Osteoblast (primary cell): ENCODE results near the gene DAPP1. TPM values are rescaled to one million over a fixed set of nuclear protein-coding genes. Genes with fewer than 3 reads are reported as not detected.

Experiments used
- DNase-seq: peaks from one replicate; pipeline ENCODE4 v3.0.0; 2011; ENCODE audit warnings: low spot score, mixed read lengths; ENCODE audit not compliant: insufficient read length; ENCODE audit errors: missing footprints
- H2AFZ ChIP-seq: 2 replicates; pipeline ENCODE4 v1.6.0; 2011; ENCODE audit warnings: mild to moderate bottlenecking, low read length
- H3K27ac ChIP-seq: 2 replicates; pipeline ENCODE4 v1.5.1; 2011; ENCODE audit warnings: mild to moderate bottlenecking, low read depth, low read length, moderate library complexity
- H3K27me3 ChIP-seq: 2 replicates; pipeline ENCODE4 v1.6.0; 2012; ENCODE audit warnings: mild to moderate bottlenecking, control low read depth, inconsistent platforms, low read length, moderate library complexity; ENCODE audit not compliant: insufficient read depth
- H3K36me3 ChIP-seq: 2 replicates; pipeline ENCODE4 v1.5.1; 2011; ENCODE audit warnings: mild to moderate bottlenecking, low read length, control low read depth, moderate library complexity; ENCODE audit not compliant: insufficient read depth
- H3K4me1 ChIP-seq: 2 replicates; pipeline ENCODE4 v1.5.1; 2011; ENCODE audit warnings: mild to moderate bottlenecking, low read length, control low read depth, moderate library complexity; ENCODE audit not compliant: insufficient read depth
- H3K4me2 ChIP-seq: 2 replicates; pipeline ENCODE4 v1.6.0; 2011; ENCODE audit warnings: mild to moderate bottlenecking, low read length; ENCODE audit not compliant: insufficient read depth
- H3K4me3 ChIP-seq: fragments of 200-600 bp; sonication (generic); 3 replicates; pipeline ENCODE4 v1.5.1; 2012; ENCODE audit warnings: mild to moderate bottlenecking, low read length, inconsistent platforms; ENCODE audit not compliant: insufficient read depth
- H3K79me2 ChIP-seq: 2 replicates; pipeline ENCODE4 v1.6.0; 2012; ENCODE audit warnings: mild to moderate bottlenecking, low read length, control low read depth, inconsistent platforms; ENCODE audit not compliant: insufficient read depth
- H3K9me3 ChIP-seq: 2 replicates; pipeline ENCODE4 v1.5.1; 2011; ENCODE audit warnings: low read depth, low read length, control low read depth
- H4K20me1 ChIP-seq: 2 replicates; pipeline ENCODE4 v1.6.0; 2012; ENCODE audit warnings: mild to moderate bottlenecking, low read length, control low read depth; ENCODE audit not compliant: insufficient read depth
- CTCF ChIP-seq: IDR thresholded peaks from 2 replicates; pipeline ENCODE4 v1.5.1; 2011; ENCODE audit warnings: mild to moderate bottlenecking, low read depth, low read length, moderate library complexity; ENCODE audit errors: extremely low read depth
- total RNA-seq: library from RNA; depleted of rRNA; stranded (reverse); fragments of >200 nt; gene quantifications from 2 replicates; pipeline ENCODE4 v1.2.3, GENCODE V29; 2012

The DAPP1 gene
- total RNA-seq, 1 donor = not detected

GRCh38 chr4:99853999-99854398 lies 37.4 kb downstream of the DAPP1 start:
- TF ChIP-seq CTCF = no peak

GRCh38 chr4:99855678-99856077 lies 39.1 kb downstream of the DAPP1 start:
- Histone ChIP-seq H2AFZ (no peak overlapping the region), H3K4me3 (no peak overlapping the region), H3K4me2 (peak overlapping the region; percentile 2), H3K27me3 (no peaks in the 10 kb centered on the region), H4K20me1 (no peaks in the 10 kb centered on the region), H3K9me3 (no peaks in the 10 kb centered on the region), H3K27ac (no peak overlapping the region), H3K4me1 (no peaks in the 10 kb centered on the region), H3K36me3 (no peaks in the 10 kb centered on the region), H3K79me2 (no peaks in the 10 kb centered on the region)
- no peak for DNase-seq
- TF ChIP-seq CTCF = no peak

More at GRCh38 chr4:99853999-99854398, 37.4 kb downstream of the DAPP1 start:
- Histone ChIP-seq H3K27me3 (no peaks in the 10 kb centered on the region), H4K20me1 (no peaks in the 10 kb centered on the region), H3K4me3 (no peak overlapping the region), H3K4me2 (no peak overlapping the region), H3K4me1 (no peaks in the 10 kb centered on the region), H3K79me2 (no peaks in the 10 kb centered on the region), H2AFZ (no peak overlapping the region), H3K27ac (no peak overlapping the region), H3K36me3 (no peaks in the 10 kb centered on the region), H3K9me3 (no peaks in the 10 kb centered on the region)
- DNase-seq = no peak

- H3K27ac ChIP-seq = no peak overlapping the region
- H4K20me1 ChIP-seq = no peaks in the 10 kb centered on the region
- H3K79me2 ChIP-seq = no peaks in the 10 kb centered on the region
- no peak for TF ChIP-seq CTCF
- DNase-seq = no peak
- no peak overlapping the region for H2AFZ ChIP-seq
- H3K4me2 ChIP-seq = no peak overlapping the region
- H3K36me3 ChIP-seq = no peaks in the 10 kb centered on the region
- no peak overlapping the region for H3K4me3 ChIP-seq
- H3K4me1 ChIP-seq = no peaks in the 10 kb centered on the region
- no peaks in the 10 kb centered on the region for H3K27me3 ChIP-seq
- no peaks in the 10 kb centered on the region for H3K9me3 ChIP-seq
Measured at GRCh38 chr4:99856166-99856565, 39.5 kb downstream of the DAPP1 start.

- H3K27me3 ChIP-seq = no peaks in the 10 kb centered on the region
- H3K79me2 ChIP-seq = no peaks in the 10 kb centered on the region
Measured at GRCh38 chr4:99857307-99857706, 40.7 kb downstream of the DAPP1 start.

More at GRCh38 chr4:99857307-99857706, 40.7 kb downstream of the DAPP1 start:
- Histone ChIP-seq H3K36me3 (no peaks in the 10 kb centered on the region), H3K4me3 (no peak overlapping the region), H3K4me1 (no peaks in the 10 kb centered on the region), H3K9me3 (no peaks in the 10 kb centered on the region), H4K20me1 (no peaks in the 10 kb centered on the region), H2AFZ (no peak overlapping the region), H3K27ac (no peak overlapping the region), H3K4me2 (no peak overlapping the region)
- DNase-seq = no peak
- no peak for TF ChIP-seq CTCF
